PFSK-1 (cell line): ENCODE results near the gene DCD.

Experiments
- FOXP2 ChIP-seq: optimal IDR thresholded peaks from 2 replicates; pipeline ENCODE3; 2011; ENCODE audit warnings: borderline replicate concordance, control low read depth, inconsistent platforms; ENCODE audit not compliant: insufficient read depth; ENCODE audit errors: extremely low read length, extremely low read depth
- POLR2AphosphoS5 ChIP-seq: IDR thresholded peaks from 2 replicates; pipeline ENCODE4 v1.6.1; 2012; ENCODE audit warnings: low read depth, mild to moderate bottlenecking, control low read depth, low read length, moderate library complexity
- REST ChIP-seq, 2 experiments: IDR thresholded peaks; 2 replicates each; pipeline versions ENCODE4 v1.6.1 to v1.8.0; 2011 to 2012; ENCODE audit warnings: low read depth in 2 of 2, low read length in 2 of 2, control low read depth in 1 of 2, inconsistent platforms in 1 of 2, mild to moderate bottlenecking in 1 of 2, moderate library complexity in 1 of 2; ENCODE audit not compliant: insufficient read depth in 1 of 2
- SIN3A ChIP-seq: IDR thresholded peaks from 2 replicates; pipeline ENCODE4 v1.6.1; 2012; ENCODE audit warnings: mild to moderate bottlenecking, low read length, moderate library complexity, borderline replicate concordance; ENCODE audit not compliant: insufficient read depth
- TAF1 ChIP-seq: IDR thresholded peaks from 2 replicates; pipeline ENCODE4 v1.6.1; 2012; ENCODE audit warnings: low read length, control low read depth, borderline replicate concordance; ENCODE audit not compliant: insufficient read depth

The DCD gene

GRCh38 chr12:54629925-54630324, 18.2 kb downstream of the DCD start:
- TF ChIP-seq TAF1, result no peak
- TF ChIP-seq SIN3A, result no peak
- TF ChIP-seq FOXP2, result no peak
- TF ChIP-seq REST (IDR thresholded peaks at IDR 0.05; ENCODE audit: insufficient read depth in 1 of 2, low read depth in 2 of 2, low read length in 2 of 2), result no peak

DNA sequence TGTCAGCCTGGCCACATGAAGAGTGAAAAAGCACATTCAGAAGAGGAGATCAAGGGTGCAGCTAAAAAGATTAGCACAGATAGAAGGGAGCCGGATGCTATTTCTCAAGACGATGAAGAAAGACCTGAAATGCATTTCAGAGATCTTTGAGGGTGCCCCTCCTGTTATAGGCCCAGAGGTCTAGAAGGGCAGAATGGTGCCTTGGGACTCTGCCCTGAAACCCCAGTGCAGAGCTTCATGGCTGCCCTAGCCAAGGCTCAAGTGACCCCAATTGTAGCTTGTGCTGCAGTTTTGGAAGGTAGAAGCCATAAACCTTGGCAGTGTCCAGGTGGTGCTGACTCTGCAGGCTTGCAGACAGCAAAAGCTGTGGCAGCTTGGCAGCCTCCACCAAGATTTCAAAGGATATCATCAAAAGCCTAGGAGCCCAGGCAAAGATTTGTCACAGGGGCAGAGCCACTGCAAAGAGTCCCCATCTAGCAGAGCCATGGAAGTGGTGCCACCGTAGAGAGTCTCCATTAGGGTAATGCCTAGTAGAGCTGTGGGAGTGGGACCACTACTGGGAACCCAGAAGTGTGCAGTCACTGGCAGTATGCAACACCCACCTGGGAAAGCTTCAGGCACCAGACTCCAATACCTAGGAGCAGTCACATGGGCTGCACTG, 19.8 kb downstream of the DCD start:
- TF ChIP-seq POLR2AphosphoS5, result no peak
- no peak for TF ChIP-seq SIN3A
- no peak for TF ChIP-seq REST (IDR thresholded peaks at IDR 0.05; ENCODE audit: insufficient read depth in 1 of 2, low read depth in 2 of 2, low read length in 2 of 2)
- no peak for TF ChIP-seq FOXP2
- no peak for TF ChIP-seq TAF1

DNA sequence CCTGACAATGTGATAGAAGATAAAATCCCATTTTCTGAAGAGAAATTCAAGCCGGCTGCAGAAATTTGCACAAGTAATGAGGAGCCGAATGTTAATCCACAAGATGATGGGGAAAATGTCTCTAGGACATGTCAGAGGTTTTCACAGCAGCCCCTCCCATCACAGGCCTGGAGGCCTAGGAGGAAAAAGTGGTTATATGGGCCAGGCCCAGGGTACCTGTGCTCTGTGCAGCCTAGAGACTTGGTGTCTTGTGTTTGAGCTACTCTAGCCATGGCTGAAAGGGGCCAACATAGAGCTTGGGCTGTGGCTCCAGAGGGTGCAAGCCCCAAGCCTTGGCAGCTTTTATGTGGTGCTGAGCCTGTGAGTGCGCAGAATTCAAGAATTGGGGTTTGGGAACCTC, 20.9 kb downstream of the DCD start:
- TF ChIP-seq TAF1, result no peak
- no peak for TF ChIP-seq SIN3A
- no peak for TF ChIP-seq POLR2AphosphoS5
- no peak for TF ChIP-seq REST (IDR thresholded peaks at IDR 0.05; ENCODE audit: insufficient read depth in 1 of 2, low read depth in 2 of 2, low read length in 2 of 2)
- no peak for TF ChIP-seq FOXP2

GRCh38 chr12:54625598-54625997, 22.6 kb downstream of the DCD start:
- no peak for TF ChIP-seq TAF1
- TF ChIP-seq FOXP2, result no peak
- TF ChIP-seq POLR2AphosphoS5, result no peak
- TF ChIP-seq REST (IDR thresholded peaks at IDR 0.05; ENCODE audit: insufficient read depth in 1 of 2, low read depth in 2 of 2, low read length in 2 of 2), result no peak
- no peak for TF ChIP-seq SIN3A
